Skeletal muscle tissue (tissue), 4 donors: ENCODE data around the gene GALNT18. TPM values are rescaled to one million over a fixed set of nuclear protein-coding genes. Genes with fewer than 3 reads are reported as not detected.

Source experiments
- H3K27ac ChIP-seq: one replicate; pipeline ENCODE4 v1.7.0; 2013; ENCODE audit warnings: mild to moderate bottlenecking, low read depth, low read length, inconsistent platforms
- H3K27me3 ChIP-seq, 3 donors: one replicate each; pipeline ENCODE4 v1.7.0; 2013; ENCODE audit warnings: low read length in 3 of 3; ENCODE audit not compliant: control insufficient read depth in 3 of 3, insufficient read depth in 3 of 3
- H3K36me3 ChIP-seq, 3 donors: one replicate each; pipeline ENCODE4 v1.7.0; 2013; ENCODE audit warnings: low read length in 3 of 3; ENCODE audit not compliant: control insufficient read depth in 3 of 3, insufficient read depth in 3 of 3
- H3K4me1 ChIP-seq, 3 donors: one replicate each; pipeline ENCODE4 v1.7.0; 2013; ENCODE audit warnings: low read length in 3 of 3, mild to moderate bottlenecking in 3 of 3; ENCODE audit not compliant: control insufficient read depth in 3 of 3, insufficient read depth in 3 of 3
- H3K4me3 ChIP-seq, 3 donors: one replicate each; pipeline ENCODE4 v1.7.0; 2013; ENCODE audit warnings: low read length in 3 of 3
- H3K9ac ChIP-seq, 3 donors: one replicate each; pipeline ENCODE4 v1.7.0; 2013; ENCODE audit warnings: low read length in 3 of 3, mild to moderate bottlenecking in 3 of 3, moderate library complexity in 2 of 3, low read depth in 1 of 3
- H3K9me3 ChIP-seq, 3 donors: one replicate each; pipeline ENCODE4 v1.7.0; 2013; ENCODE audit warnings: low read length in 3 of 3; ENCODE audit not compliant: control insufficient read depth in 3 of 3
- total RNA-seq: library from RNA; depleted of rRNA; stranded (reverse); fragments of >200 nt; gene quantifications from one replicate; pipeline ENCODE4 v1.2.3, GENCODE V29; 2014
- donor health status: Osteomylitis.

Gene GALNT18
- total RNA-seq, 1 donor from 2014 or later: 9.4 TPM

DNA sequence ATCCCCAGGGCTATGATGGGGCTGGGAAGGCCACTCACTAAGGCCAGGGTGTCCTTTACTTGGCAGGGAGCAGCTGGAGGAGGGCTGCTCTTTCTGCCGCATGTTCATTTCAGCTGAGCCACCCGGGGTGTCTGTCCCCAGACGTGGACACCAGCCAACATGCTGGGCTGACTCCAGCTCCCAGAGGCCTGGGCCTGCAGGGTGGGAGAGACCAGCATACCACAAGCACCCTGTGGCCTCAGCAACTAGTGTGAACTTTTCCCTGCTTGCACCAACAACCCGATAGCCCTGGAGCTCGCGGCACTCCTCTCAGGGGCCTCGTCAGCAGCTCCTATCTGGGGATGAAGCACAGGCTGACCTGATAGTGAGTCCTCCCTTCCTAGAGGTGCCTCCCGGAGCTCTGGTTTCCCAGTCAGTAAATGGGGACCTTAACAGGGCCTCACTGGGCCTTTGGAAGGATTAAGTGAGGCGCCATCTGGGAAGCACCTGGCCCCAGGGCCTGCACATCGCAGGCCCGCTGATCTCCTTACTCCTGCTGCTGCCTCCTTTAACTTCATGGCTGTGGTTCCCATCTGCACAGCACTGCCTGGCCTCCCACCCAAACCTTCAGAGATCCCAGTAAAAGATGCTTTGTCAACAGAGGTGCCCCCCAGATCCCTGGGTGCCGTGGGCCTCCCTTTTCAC, 83.4 kb downstream of the GALNT18 start:
- no peaks in the 10 kb centered on the region for H3K27me3 ChIP-seq
- no peak overlapping the region for H3K4me3 ChIP-seq
- no peak overlapping the region for H3K27ac ChIP-seq
- H3K36me3 ChIP-seq: no peaks in the 10 kb centered on the region
- peak overlapping the region in 2 of 3 donors; percentile 17 to 46 for H3K9ac ChIP-seq
- H3K4me1 ChIP-seq: peaks cover 41 to 51% (median 43%) of the 10 kb centered on the region in 3 donors
- no peaks in the 10 kb centered on the region for H3K9me3 ChIP-seq

DNA sequence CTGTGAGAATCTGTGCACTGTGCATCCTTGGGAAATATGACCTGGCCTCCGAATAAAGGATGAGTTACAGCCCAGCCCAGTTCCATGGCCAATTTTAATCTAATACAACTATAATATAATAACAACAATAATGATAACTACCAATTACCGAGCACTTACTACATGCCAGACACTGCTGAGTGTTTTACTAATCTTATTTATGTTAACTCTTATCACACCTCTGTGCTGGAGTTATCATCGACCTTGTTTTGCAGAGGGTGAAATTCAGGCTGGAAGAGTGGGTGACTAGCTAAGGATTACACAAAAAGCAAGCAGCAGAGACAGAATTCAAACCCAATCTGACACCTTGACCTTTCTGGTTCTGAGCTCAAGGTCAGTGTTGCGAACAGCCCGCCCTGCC, 83.9 kb downstream of the GALNT18 start:
- peaks cover 47 to 53% (median 47%) of the 10 kb centered on the region in 3 donors for H3K4me1 ChIP-seq
- no peak overlapping the region for H3K27ac ChIP-seq

DNA sequence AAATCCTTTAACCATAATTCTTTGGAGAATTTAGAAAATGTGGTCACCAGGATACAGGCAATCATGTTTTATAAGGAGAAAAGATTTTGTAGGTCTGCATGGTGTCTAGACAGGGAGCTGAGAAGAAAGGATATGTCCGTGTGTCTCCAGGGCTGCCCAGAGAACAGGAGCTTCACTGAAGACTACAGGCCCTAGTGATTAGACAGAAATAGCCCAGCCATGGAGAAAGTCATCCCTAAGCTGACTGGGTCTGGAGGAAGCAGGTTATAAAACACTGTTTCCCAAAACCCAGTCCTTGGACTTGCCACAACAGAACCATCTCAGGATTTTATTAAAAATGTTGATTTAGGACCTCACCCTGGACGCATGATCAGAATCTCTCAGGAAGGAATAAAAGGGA, 84.4 kb downstream of the GALNT18 start:
- H3K4me1 ChIP-seq: peaks cover 50 to 58% (median 52%) of the 10 kb centered on the region in 3 donors
- no peaks in the 10 kb centered on the region for H3K27me3 ChIP-seq
- H3K9ac ChIP-seq: no peak overlapping the region
- no peak overlapping the region for H3K4me3 ChIP-seq
- no peaks in the 10 kb centered on the region for H3K9me3 ChIP-seq
- no peaks in the 10 kb centered on the region for H3K36me3 ChIP-seq
- no peak overlapping the region for H3K27ac ChIP-seq

More for the DNA sequence above, 83.9 kb downstream of the GALNT18 start:
- Histone ChIP-seq H3K4me3 (no peak overlapping the region), H3K27me3 (no peaks in the 10 kb centered on the region), H3K9ac (peak overlapping the region in 2 of 3 donors; percentile 17 to 46), H3K36me3 (no peaks in the 10 kb centered on the region), H3K9me3 (no peaks in the 10 kb centered on the region)

DNA sequence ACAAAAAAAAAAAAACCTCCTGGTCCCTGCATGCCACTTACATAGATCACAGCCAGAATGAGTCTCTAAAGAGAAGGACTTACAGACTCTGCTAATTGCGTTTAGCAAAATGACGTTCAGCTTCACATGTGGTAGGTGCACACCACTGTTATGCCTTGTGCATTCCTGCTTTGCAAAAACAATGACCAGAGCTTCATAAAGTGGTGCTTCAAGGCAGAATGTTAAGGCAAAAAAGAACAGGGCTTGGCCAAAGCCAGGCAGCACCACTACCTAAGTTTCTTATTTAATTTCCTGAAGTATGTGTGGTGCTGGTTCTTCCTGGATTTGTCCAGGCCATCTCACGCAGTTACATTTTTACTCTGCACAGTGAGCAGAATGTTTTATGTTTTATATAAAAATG, 85.2 kb downstream of the GALNT18 start:
- no peaks in the 10 kb centered on the region for H3K27me3 ChIP-seq
- H3K4me1 ChIP-seq: peaks cover 57 to 65% (median 59%) of the 10 kb centered on the region in 3 donors
- H3K9me3 ChIP-seq: no peaks in the 10 kb centered on the region
- no peak overlapping the region for H3K9ac ChIP-seq
- H3K27ac ChIP-seq: peak overlapping the region; percentile 16
- H3K4me3 ChIP-seq: no peak overlapping the region
- no peaks in the 10 kb centered on the region for H3K36me3 ChIP-seq

DNA sequence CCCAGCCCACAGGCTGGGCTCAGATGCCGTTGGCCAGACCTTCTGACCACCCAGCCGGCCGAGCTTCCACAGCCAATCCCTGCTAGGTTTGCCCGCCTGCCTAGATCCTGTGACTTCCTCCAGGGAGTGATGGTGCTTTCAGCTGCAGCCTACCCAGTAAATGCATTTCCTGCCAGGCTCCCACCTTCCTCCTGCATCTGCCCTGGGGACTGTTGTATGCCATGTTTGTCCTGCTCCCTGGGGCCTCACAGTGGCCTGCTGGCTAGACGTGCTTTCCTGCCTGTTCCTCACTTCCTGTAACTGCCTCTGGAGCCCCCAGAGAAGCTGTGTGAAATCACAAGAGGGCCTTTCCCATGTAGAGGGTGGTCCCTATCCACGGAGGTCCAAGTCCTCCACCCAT, 86.2 kb downstream of the GALNT18 start:
- Histone ChIP-seq H3K27ac (peak overlapping the region; percentile 32), H3K4me1 (peaks cover 62 to 74% (median 69%) of the 10 kb centered on the region in 3 donors)

DNA sequence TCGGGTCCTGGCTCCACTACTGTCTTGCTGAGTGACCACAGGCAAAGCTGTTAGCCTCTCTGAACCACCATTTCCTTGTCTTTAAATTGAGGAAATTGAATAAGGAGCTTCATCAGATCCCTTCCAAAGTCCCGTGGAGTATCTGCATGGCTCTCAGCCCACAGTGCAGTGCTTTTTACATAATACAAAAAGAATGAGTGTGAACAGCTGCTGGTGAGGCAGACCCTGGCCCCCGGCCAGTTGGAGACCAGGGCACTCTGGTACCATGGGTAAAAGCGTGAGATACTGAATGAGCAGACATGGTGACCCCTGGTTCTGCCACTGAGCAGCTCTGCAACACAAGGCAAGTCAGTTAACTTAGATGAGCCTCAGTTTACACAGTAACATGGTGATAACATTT, 86.8 kb downstream of the GALNT18 start:
- Histone ChIP-seq H3K9me3 (no peaks in the 10 kb centered on the region), H3K9ac (no peak overlapping the region), H3K36me3 (no peaks in the 10 kb centered on the region), H3K27ac (peak overlapping the region; percentile 32), H3K27me3 (no peaks in the 10 kb centered on the region), H3K4me1 (peaks cover 62 to 76% (median 69%) of the 10 kb centered on the region in 3 donors), H3K4me3 (no peak overlapping the region)

More for the DNA sequence above, 86.2 kb downstream of the GALNT18 start:
- no peaks in the 10 kb centered on the region for H3K36me3 ChIP-seq
- H3K4me3 ChIP-seq: no peak overlapping the region
- no peaks in the 10 kb centered on the region for H3K27me3 ChIP-seq
- no peaks in the 10 kb centered on the region for H3K9me3 ChIP-seq
- H3K9ac ChIP-seq: no peak overlapping the region

DNA sequence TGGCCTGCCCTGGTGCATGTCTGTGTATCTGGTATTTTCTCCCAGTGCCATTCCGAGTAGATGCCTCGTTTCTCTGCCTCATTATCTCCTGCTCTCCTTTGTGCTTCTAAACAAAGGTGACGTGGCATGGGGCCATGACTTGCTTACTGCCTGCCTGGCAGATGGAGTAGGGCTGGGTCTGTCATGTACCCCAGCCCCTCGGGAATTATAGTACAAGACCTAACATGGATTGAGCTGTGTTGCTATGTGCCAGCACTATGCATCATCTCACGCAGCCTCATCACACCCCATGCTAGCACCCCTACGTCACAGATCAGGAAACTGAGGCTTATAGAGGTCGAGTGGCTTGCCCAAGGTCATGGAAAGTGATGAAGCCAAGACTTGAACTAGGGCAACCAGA, 88.1 kb downstream of the GALNT18 start:
- no peaks in the 10 kb centered on the region for H3K9me3 ChIP-seq
- no peak overlapping the region for H3K9ac ChIP-seq
- no peak overlapping the region for H3K4me3 ChIP-seq
- no peaks in the 10 kb centered on the region for H3K27me3 ChIP-seq
- peaks cover 53 to 68% (median 65%) of the 10 kb centered on the region in 3 donors for H3K4me1 ChIP-seq
- no peaks in the 10 kb centered on the region for H3K36me3 ChIP-seq
- H3K27ac ChIP-seq: no peak overlapping the region

DNA sequence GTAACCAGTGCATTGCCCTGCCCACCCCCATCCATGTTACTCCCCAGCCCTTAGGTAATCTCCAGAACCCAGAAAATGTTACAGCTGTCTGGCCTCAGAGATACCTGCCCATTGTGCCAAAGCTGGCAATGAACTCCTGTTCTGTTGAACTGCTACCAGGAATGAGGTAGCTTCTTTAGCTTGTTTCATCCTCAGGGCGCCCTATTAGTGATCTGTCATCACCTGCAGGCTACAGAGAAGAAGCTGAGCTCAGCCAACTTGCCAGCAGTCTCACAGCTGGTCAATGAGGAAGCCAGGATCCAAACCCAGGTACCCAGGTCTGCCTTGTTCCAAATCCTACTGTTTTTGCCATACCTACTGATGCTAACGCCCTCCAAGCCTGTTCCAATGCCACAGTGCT, 88.7 kb downstream of the GALNT18 start:
- Histone ChIP-seq H3K9ac (no peak overlapping the region), H3K4me3 (no peak overlapping the region), H3K9me3 (no peaks in the 10 kb centered on the region), H3K27me3 (no peaks in the 10 kb centered on the region), H3K4me1 (peaks cover 47 to 61% (median 58%) of the 10 kb centered on the region in 3 donors), H3K27ac (peak overlapping the region; percentile 57), H3K36me3 (no peaks in the 10 kb centered on the region)

DNA sequence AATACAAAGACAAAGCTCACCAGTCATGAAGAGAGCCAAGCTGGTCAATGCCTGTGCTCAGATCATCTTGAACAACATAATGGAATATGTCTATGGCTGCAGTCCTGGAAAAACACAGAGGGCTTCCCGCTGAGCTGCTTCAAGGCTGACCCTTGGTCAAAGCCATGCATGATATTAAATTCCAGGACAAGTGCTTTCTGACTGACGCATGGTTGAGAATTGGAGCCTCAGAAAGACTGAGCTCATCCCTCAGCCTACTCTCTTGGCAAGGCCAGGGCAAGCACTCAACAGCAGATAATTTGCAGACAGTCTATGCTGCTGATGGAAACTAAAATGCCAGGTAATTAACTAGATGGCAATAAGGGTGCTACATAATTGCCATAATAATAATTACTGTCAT, 89.2 kb downstream of the GALNT18 start:
- Histone ChIP-seq H3K27ac (peak overlapping the region; percentile 57), H3K9me3 (no peaks in the 10 kb centered on the region), H3K36me3 (no peaks in the 10 kb centered on the region), H3K4me3 (peak overlapping the region in 1 of 3 donors; percentile 9), H3K4me1 (peaks cover 45 to 57% (median 55%) of the 10 kb centered on the region in 3 donors), H3K9ac (no peak overlapping the region), H3K27me3 (no peaks in the 10 kb centered on the region)

DNA sequence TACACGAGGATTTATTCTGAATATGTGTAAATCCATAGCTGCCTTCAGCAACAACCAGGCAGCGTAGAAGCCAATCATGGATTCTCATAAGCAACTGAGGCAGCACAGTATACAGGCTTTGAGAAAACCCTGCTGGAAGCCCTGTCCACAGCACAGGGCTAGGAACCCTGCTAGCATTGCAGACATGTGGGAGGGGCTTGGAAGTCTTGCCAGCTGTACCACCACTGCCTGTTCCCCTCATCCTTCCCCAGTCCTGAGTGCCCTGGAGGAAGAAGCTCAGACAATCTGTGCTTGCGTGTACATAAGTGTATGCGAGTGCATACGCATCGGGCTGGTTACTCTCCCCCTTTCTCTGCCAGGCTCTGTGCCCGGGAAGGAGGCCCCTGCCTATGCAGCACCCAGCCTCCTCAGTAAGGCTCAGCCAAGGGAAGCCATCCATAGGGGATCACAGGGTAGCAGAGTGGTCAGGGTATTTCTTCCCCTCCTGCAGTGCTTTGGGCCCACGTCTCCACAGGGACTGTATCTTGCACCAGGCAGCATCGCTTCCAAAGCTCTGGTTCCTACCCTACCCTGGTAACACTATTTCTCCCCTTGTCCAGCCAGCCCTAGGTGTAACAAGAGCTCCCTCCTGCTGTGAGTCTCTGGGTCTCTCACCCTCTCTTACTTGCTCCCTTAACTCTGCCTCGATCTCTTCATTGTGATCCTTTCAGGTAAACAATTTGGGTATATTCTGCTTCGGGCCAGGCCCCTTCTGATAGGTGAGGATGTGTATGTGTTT, 90.5 kb downstream of the GALNT18 start:
- H3K9ac ChIP-seq: no peak overlapping the region
- H3K27me3 ChIP-seq: no peaks in the 10 kb centered on the region
- no peak overlapping the region for H3K27ac ChIP-seq
- H3K4me3 ChIP-seq: no peak overlapping the region
- no peaks in the 10 kb centered on the region for H3K9me3 ChIP-seq
- H3K4me1 ChIP-seq: peaks cover 39 to 55% (median 53%) of the 10 kb centered on the region in 3 donors
- H3K36me3 ChIP-seq: no peaks in the 10 kb centered on the region
